ENCODE data around the gene CRYBB1.
A peak's percentile ranks its signal among the peaks of the same experiment; 100 is the strongest.

CRYBB1 gene

GRCh38 chr22:26574001-26574723, 43.7 kb downstream of the CRYBB1 start:
- DNase-seq: no peak

DNA sequence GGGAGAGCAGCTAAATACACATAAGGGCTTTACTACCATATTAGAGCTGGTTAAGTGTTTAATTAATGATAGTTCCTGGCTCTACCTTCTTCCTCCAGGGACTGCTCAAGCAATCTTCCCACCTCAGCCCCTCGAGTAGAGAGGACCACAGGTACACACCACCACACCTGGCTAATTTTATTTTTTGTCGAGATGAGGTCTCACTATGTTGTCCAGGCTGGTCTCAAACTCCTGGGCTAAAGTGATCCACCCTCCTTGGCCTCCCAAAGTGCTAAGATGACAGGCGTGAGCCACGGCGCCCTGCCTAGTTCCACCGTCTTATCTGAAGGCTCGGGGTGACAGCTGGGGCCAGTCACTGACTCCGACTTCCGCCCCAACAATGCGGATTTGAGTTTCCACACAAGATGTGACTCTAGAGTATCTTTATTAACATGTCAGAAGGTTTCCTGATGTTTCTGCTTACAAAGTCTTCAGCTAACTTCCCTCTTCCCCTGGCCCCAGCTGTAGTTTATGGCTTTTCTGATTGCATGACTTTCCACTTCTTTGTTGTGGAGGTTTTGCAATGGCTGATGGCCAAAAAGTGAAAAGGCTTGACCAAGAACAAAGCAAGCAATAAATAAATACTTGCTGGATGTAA, 44.7 kb downstream of the CRYBB1 start:
- peak; percentile 54 for DNase-seq

- DNase-seq: no peak
These were observed 46.8 kb downstream of the CRYBB1 start for GRCh38 chr22:26570864-26571525.

- DNase-seq: no peak
These were observed 47.7 kb downstream of the CRYBB1 start for GRCh38 chr22:26570115-26570514.

DNA sequence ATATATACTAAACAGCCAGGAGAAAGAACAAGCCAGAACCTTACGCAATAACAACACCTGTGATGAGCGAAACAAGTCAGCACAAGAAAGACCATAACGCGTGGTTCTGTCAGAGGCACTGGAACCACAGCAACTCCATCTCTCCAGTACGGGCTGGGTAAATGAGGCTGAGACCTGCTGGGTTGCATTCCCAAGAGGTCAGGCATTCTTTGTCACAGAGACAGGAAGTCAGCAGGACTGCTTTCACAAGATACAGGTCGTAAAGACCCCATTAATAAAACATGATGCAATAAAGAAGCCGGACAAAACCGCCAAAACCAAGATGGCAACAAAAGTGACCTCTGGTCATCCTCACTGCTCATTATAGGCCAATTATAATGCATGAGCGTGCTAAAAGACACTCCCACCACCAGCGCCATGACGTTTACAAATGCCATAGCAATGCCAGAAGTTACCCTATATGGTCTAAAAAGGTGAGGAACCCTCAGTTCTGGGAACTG, 49.6 kb downstream of the CRYBB1 start:
- DNase-seq: no peak

GRCh38 chr22:26567610-26568009, 50.2 kb downstream of the CRYBB1 start:
- DNase-seq: no peak

GRCh38 chr22:26566994-26567393, 50.8 kb downstream of the CRYBB1 start:
- no peak for DNase-seq

DNA sequence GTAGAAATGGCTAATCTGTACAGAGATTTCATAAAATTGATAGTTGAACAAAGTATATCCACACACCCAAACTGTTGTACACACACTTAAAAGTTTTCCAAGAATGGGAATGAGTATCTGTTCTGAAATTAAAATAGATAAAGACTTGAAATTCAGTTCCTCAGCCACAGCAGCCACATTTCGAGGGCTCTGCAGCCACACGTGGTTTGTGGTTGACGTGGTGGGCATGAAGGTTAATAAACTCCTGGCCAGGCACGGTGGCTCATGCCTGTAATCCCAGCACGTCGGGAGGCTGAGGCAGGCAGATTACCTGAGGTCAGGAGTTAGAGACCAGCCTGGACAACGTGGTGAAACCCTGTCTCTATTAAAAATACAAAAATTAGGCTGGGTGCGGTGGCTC, 51.9 kb downstream of the CRYBB1 start:
- DNase-seq: no peak

GRCh38 chr22:26565181-26565580, 52.6 kb downstream of the CRYBB1 start:
- DNase-seq: no peak

GRCh38 chr22:26564672-26565071, 53.2 kb downstream of the CRYBB1 start:
- no peak for DNase-seq

DNA sequence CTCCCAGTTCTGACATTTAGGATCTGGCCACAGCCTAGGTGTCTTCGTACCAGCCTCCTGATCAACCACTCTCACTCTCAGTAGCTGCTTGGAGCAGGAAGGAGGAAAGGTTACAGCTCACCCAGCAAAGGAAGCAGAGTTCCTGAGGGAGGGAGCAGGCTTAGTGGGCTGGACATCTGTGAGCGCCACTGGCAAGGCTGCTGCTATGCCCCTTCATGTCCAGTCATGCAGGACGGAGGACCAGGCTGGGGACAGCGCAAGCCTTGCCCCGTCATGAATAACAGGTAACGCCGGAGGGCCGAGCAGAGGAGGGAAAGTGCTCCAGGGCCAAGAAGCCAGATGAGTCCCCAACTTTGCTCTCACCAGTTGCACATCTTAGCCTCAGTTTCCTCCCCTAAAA, 53.6 kb downstream of the CRYBB1 start:
- DNase-seq: no peak

GRCh38 chr22:26563022-26563421, 54.8 kb downstream of the CRYBB1 start:
- DNase-seq: no peak

GRCh38 chr22:26561756-26562417, 55.9 kb downstream of the CRYBB1 start:
- DNase-seq: no peak

- no peak for DNase-seq
These were observed 57.8 kb downstream of the CRYBB1 start for GRCh38 chr22:26559961-26560575.

GRCh38 chr22:26558248-26558895, 59.5 kb downstream of the CRYBB1 start:
- DNase-seq: no peak

DNA sequence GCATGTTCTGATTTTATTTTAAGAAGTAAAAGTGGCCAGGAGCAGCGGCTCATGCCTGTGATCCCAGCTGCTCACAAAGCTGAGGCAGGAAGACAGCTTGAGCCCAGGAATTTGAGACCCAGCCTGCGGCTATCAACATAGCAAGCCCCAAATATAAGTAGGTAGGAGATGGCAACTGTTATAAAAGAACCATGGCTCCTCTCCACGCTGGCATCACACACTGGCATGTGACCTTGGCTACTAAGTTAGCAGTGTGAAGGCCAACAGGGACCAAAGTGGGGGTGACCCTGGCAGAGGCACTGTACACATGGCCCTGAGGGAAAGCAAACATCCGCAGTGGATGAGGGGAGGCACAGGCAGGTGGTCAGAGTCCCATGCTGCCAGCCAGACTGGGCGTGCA, 60.9 kb downstream of the CRYBB1 start:
- no peak for DNase-seq

DNA sequence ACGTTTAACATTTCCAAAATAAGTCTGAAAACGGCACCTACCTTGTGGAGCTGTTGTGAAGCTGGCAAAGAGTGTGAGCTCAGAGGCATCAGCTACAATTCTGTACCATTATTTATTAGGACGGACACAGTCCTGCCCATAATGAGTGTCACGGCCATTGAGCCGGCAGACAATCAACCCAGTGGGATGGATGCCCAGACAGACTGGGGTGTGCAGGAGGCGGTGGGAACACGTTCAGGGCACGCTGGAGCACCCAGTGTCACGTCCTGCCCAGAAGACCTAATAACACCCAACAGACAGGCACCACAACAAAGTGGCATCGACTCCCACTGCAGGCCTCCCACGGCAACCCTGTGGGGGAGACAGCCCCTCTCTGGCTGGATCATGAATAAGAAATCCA, 62.3 kb downstream of the CRYBB1 start:
- DNase-seq: no peak

DNA sequence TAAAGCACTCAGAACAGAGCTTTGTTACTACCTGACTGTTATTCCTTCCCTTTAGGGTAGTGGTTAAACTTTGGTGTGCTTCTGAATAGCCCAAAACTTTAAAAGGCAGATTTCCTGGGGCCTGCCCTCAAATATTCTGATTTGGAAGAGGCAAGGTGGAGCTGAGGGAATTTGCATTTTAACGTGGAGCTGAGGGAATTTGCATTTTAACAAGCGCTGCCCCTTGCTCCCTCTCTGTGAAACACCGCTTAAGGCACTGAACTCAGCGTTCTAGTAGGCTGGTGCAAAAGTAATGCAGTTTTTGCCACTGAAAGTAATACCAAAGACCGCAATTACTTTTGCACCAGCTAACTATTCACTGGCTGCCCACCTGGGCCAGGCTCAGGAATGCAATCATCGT, 62.9 kb downstream of the CRYBB1 start:
- no peak for DNase-seq

DNA sequence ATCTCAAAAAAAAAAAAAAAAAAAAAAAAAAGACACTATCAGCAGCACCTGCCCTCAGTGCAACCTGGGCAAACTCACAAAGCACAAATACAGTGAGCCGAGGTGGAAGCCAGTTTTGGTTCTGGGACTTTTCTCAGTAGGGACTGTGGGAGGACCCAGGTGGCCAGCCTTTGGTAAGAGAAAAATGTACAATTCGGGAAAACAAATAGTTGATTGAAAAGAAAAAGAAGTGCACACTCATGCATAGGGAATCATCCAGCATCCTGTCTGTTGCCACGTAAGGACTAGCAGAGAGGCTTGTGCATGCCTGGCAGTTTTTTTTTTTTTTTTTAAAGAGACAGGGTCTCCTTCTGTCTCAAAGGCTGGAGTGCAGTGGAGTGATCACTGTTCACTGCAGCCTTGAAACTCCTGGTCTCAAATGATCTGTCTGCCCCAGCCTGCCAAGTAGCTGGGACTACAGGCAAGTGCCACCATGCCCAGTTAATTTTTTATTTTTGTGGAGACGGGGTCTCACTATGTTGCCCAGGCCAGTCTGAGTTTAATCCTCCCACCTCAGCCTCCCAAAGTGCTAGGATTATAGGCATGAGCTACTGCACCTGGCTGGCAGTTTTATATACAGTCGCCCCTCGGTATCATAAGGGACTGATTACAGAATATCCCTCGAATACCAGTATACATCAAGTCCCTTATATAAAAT, 64.6 kb downstream of the CRYBB1 start:
- DNase-seq: peak; percentile 4

GRCh38 chr22:26552466-26552865, 65.4 kb downstream of the CRYBB1 start:
- no peak for DNase-seq

DNA sequence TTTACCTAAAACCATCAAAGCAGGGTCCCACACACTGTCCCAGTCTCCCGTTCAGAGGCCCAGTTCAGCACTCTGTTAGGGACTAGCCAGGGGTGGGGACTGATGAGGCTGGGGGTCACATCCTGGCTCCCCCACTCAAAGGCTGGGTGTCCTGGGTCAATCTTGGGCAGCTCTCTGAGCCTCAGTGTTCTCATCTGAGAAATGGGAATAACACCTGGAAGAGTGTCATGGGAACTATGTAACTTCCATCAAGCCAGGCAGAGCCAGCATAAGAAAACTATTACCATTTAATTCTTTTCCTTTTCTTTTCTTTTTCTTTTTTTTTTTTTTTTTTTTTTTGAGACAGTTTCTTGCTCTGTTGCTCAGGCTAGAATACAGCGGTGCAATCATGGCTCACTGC, 66.3 kb downstream of the CRYBB1 start:
- DNase-seq: no peak

DNA sequence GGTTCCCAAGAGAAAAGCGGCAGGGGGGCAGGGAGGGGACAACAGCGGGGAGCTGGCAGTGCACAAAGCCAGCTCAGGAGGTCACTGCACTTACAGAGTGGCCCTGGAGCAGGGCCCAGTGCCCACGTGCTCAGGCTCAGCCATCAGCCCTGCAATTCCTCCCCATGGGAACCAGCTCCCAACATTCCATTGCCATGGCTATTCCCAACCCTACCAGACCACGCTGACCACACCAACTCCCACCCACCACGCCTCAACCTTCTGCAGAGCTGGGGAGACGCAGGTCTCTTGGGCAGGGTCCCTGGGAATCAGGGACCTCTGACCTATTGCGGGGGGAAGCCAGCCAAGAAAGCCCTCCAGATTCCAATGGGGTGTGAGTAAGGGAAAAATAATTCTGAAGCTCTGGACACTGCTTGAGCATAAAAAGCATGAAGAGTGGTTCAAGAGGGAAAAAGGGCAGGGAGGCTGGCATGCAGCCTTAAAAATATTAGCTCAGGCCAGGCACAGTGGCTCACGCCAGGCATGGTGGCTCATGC, 67.3 kb downstream of the CRYBB1 start:
- peak; percentile 35 for DNase-seq
